HEK293T (cell line): Measurements from ENCODE around the gene PKP2.
"Not testable (repeated sequence)": the region's sequence is repeated elsewhere in the genome, so short reads cannot be mapped to it uniquely, and the experiment has no call there.

ENCODE experiments used
- CTCF ChIA-PET: fragments of 350-600 bp; formaldehyde crosslinking; extraction: SDS; loops from one replicate; lab custom pipeline; 2021; ENCODE audit warnings: antibody characterized with exemption, inconsistent platforms; lab: Yijun Ruan, JAX
- POLR2A ChIA-PET: fragments of 350-600 bp; formaldehyde crosslinking; extraction: SDS; loops from one replicate; lab custom pipeline; 2020; ENCODE audit warnings: antibody characterized with exemption, inconsistent platforms; lab: Yijun Ruan, JAX
- DNase-seq: peaks from one replicate; pipeline ENCODE4 v3.0.0; 2012; ENCODE audit warnings: mixed read lengths; ENCODE audit errors: extremely low spot score
- ARNT ChIP-seq: fragments of 450-650 bp; IDR thresholded peaks from 2 replicates; pipeline ENCODE4 v1.6.1; 2017; ENCODE audit warnings: mild to moderate bottlenecking
- BHLHE40 ChIP-seq: fragments of 450-650 bp; IDR thresholded peaks from 2 replicates; pipeline ENCODE4 v1.6.1; 2016; ENCODE audit warnings: mild to moderate bottlenecking, moderate library complexity, borderline replicate concordance
- CTBP1 ChIP-seq: fragments of 450-650 bp; IDR thresholded peaks from 2 replicates; pipeline ENCODE4 v1.6.1; 2016; ENCODE audit warnings: borderline replicate concordance
- ELF4 ChIP-seq: fragments of 450-650 bp; IDR thresholded peaks from 2 replicates; pipeline ENCODE4 v1.6.1; 2017; ENCODE audit warnings: antibody characterized with exemption
- FOXA1 ChIP-seq: fragments of 450-650 bp; IDR thresholded peaks from 2 replicates; pipeline ENCODE4 v1.6.1; 2016; ENCODE audit warnings: mild to moderate bottlenecking
- FOXK2 ChIP-seq: fragments of 450-650 bp; IDR thresholded peaks from 2 replicates; pipeline ENCODE4 v1.6.1; 2016; ENCODE audit warnings: mild to moderate bottlenecking
- FOXM1 ChIP-seq: fragments of 450-650 bp; IDR thresholded peaks from 2 replicates; pipeline ENCODE4 v1.6.1; 2017; ENCODE audit warnings: mild to moderate bottlenecking, borderline replicate concordance
- HDGF ChIP-seq: fragments of 450-650 bp; IDR thresholded peaks from 2 replicates; pipeline ENCODE4 v1.6.1; 2017; ENCODE audit warnings: antibody characterized with exemption, borderline replicate concordance
- L3MBTL2 ChIP-seq: fragments of 450-650 bp; conservative IDR thresholded peaks from 2 replicates; pipeline ENCODE4 v1.6.1; 2016; ENCODE audit warnings: mild to moderate bottlenecking
- LEF1 ChIP-seq: fragments of 450-650 bp; IDR thresholded peaks from 2 replicates; pipeline ENCODE4 v1.6.1; 2017; ENCODE audit warnings: mild to moderate bottlenecking, borderline replicate concordance
- NFRKB ChIP-seq: fragments of 450-650 bp; IDR thresholded peaks from 2 replicates; pipeline ENCODE4 v1.6.1; 2016; ENCODE audit warnings: mild to moderate bottlenecking, moderate library complexity
- PKNOX1 ChIP-seq: fragments of 450-650 bp; IDR thresholded peaks from 2 replicates; pipeline ENCODE4 v1.6.1; 2016
- SP1 ChIP-seq: fragments of 450-650 bp; IDR thresholded peaks from 2 replicates; pipeline ENCODE4 v1.6.1; 2017
- SUZ12 ChIP-seq: fragments of 450-650 bp; IDR thresholded peaks from 2 replicates; pipeline ENCODE4 v1.6.1; 2016; ENCODE audit warnings: mild to moderate bottlenecking
- TARDBP ChIP-seq: fragments of 450-650 bp; IDR thresholded peaks from 2 replicates; pipeline ENCODE4 v1.6.1; 2016
- ZNF384 ChIP-seq: fragments of 450-650 bp; IDR thresholded peaks from 2 replicates; pipeline ENCODE4 v1.6.1; 2016

Gene PKP2

DNA sequence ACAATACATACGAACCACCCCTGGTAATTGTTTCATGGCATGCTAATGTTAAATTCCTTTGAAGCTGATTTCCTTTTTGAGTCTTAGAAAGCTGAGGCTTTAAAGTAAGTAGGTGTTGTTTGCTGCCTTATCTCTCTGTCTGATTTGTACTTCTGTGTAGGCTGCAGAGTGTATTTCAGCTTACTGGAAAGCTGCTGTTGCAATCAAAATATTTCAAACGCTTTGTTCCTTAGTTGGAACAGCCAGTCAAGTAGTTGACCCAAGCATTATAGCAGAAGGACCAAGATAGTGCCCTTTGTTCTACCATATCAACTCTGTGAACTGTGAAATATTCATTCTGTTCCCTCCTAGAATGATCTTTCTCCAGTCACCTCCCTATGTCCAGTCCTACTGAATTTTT is 3.1 kb downstream of the PKP2 start:
- TF ChIP-seq BHLHE40 (no peak), TARDBP (no peak), L3MBTL2 (no peak), FOXM1 (no peak), HDGF (no peak), ARNT (no peak), SP1 (no peak), PKNOX1 (no peak), SUZ12 (no peak), FOXA1 (no peak), CTBP1 (no peak)
- DNase-seq: no peak
- CTCF ChIA-PET: no interaction called here
- POLR2A ChIA-PET: interaction anchor here (2.2 kb wide), 1 partner anchor 138 kb away, joined by 7 read pairs; the partner anchor contains the start of gene YARS2

- DNase-seq: no peak
- POLR2A ChIA-PET: interaction anchor here (2.2 kb wide), 1 partner anchor 137 kb away, joined by 7 read pairs; the partner anchor contains the start of gene YARS2
- no peak for TF ChIP-seq NFRKB
- TF ChIP-seq ZNF384: no peak
- no peak for TF ChIP-seq BHLHE40
- no peak for TF ChIP-seq ELF4
- TF ChIP-seq SP1: no peak
- no peak for TF ChIP-seq HDGF
- TF ChIP-seq TARDBP: no peak
- no peak for TF ChIP-seq CTBP1
- TF ChIP-seq SUZ12: no peak
- TF ChIP-seq L3MBTL2: no peak
- no peak for TF ChIP-seq PKNOX1
- no peak for TF ChIP-seq ARNT
- TF ChIP-seq FOXK2: no peak
- TF ChIP-seq FOXM1: no peak
- no peak for TF ChIP-seq LEF1
- no peak for TF ChIP-seq FOXA1
- CTCF ChIA-PET: no interaction called here
Observed at GRCh38 chr12:32893043-32893442, 3.5 kb downstream of the PKP2 start.

- DNase-seq, CTCF ChIA-PET: not testable (repeated sequence)
- POLR2A ChIA-PET: interaction anchor here (2.2 kb wide), 1 partner anchor 137 kb away, joined by 7 read pairs; the partner anchor contains the start of gene YARS2
Observed at GRCh38 chr12:32892369-32892768, 4.2 kb downstream of the PKP2 start.

- POLR2A ChIA-PET: interaction anchor here (2.2 kb wide), 1 partner anchor 136 kb away, joined by 7 read pairs; the partner anchor contains the start of gene YARS2
Observed at GRCh38 chr12:32891956-32892355, 4.6 kb downstream of the PKP2 start.

DNA sequence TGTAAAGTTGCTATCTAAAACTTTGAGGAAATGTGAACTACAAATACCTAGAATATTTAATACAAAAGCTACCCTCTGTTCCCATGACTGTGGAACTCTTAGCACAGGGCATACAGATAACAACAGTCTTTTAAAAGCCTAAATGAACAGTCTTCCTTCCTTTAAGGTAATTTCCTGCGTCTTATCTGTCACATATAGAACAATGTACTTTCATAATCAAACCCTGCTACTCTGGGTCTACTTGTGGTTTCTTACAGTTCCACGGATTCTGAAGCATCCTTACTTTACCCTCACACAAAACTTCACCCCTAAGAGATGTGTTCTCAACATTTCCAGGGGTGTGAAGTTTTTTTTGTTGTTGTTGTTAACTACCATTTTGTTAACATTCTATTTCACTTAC is 5.1 kb downstream of the PKP2 start:
- no peak for DNase-seq
- TF ChIP-seq BHLHE40: no peak
- no peak for TF ChIP-seq FOXK2
- no peak for TF ChIP-seq FOXA1
- TF ChIP-seq CTBP1: no peak
- TF ChIP-seq ELF4: no peak
- TF ChIP-seq L3MBTL2: no peak
- no peak for TF ChIP-seq NFRKB
- CTCF ChIA-PET: no interaction called here
- POLR2A ChIA-PET: no interaction called here

More at GRCh38 chr12:32891956-32892355, 4.6 kb downstream of the PKP2 start:
- TF ChIP-seq SUZ12 (no peak), HDGF (no peak), SP1 (no peak), LEF1 (no peak), ELF4 (no peak), BHLHE40 (no peak)
- no peak for DNase-seq
- CTCF ChIA-PET: no interaction called here

GRCh38 chr12:32889011-32889760 is 7.4 kb downstream of the PKP2 start:
- POLR2A ChIA-PET: no interaction called here
- TF ChIP-seq L3MBTL2 (no peak), HDGF (no peak), LEF1 (no peak), FOXM1 (no peak), ELF4 (no peak), FOXA1 (no peak), SUZ12 (no peak), FOXK2 (no peak), ZNF384 (no peak)
- CTCF ChIA-PET: no interaction called here
- no peak for DNase-seq

DNA sequence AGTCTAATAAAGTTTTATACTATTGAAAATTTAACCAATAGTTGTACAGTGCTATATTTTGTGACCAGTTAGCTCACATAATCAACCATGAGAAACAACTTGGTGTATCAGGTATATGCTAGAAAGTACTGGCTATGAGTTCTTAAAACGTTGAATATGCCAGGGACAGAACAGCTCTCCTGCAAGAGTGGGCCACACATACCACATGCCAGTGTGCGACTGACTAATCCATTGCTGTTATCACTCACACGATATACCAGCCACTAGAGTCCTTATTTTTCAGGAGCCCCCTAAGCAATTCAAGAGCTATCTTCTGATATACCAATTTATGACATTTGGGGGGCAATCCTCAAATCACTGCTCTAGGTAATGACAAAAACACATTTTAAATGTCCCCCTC is 9.5 kb downstream of the PKP2 start:
- TF ChIP-seq SUZ12 (no peak), CTBP1 (no peak), FOXM1 (no peak), TARDBP (no peak)
- CTCF ChIA-PET: interaction anchor here (1.8 kb wide), 1 partner anchor 131 kb away, joined by 9 read pairs; the partner anchor contains the start of gene YARS2
- no peak for DNase-seq
- POLR2A ChIA-PET: interaction anchor here (1.5 kb wide), 1 partner anchor 10 kb away, joined by 5 read pairs; the partner anchor contains the start of gene PKP2
